GM10266 (cell line): ENCODE measurements around the gene POLA1.

ENCODE experiments used
- DNase-seq: peaks from one replicate; pipeline ENCODE4 v3.0.0; 2012; ENCODE audit errors: extremely low spot score
- TF ChIP-seq, protein P1 (sequence below): IDR thresholded peaks from 2 replicates; pipeline ENCODE4 v1.5.1; 2012; ENCODE audit warnings: mild to moderate bottlenecking, low read depth; ENCODE audit not compliant: control insufficient read depth, insufficient read depth; ENCODE audit errors: missing control alignments

POLA1 gene

DNA sequence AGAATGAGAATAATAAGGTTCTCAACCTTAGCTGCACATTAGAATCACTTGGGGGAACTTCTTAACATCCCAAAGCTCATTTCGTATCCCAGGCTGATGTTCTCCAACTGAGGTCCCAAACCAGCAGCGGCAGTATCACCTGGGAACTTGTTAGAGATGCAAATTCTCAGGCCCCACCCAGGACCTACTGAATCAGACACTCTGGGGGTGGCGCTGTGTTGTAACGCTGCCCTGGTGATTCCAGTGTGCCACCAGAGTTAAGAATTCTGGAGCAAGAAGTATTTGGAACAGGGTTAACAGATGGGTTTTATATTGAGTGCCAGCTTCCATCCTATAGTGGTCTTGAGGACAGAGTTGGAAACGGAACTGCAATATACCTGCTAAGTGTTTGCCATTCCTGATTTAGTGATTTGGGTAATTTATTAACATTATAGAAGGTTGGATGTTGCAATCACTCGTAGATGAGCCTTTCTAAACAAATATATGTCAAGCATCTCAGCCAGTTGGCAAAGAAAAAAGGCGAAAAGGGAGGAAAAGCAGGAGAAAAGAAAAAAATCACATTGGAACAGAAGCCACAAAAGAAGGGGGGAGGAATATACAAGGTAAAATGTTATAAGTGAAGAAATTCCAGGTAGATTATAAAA, 181.0 kb downstream of the POLA1 start:
- TF ChIP-seq, protein P1, sequence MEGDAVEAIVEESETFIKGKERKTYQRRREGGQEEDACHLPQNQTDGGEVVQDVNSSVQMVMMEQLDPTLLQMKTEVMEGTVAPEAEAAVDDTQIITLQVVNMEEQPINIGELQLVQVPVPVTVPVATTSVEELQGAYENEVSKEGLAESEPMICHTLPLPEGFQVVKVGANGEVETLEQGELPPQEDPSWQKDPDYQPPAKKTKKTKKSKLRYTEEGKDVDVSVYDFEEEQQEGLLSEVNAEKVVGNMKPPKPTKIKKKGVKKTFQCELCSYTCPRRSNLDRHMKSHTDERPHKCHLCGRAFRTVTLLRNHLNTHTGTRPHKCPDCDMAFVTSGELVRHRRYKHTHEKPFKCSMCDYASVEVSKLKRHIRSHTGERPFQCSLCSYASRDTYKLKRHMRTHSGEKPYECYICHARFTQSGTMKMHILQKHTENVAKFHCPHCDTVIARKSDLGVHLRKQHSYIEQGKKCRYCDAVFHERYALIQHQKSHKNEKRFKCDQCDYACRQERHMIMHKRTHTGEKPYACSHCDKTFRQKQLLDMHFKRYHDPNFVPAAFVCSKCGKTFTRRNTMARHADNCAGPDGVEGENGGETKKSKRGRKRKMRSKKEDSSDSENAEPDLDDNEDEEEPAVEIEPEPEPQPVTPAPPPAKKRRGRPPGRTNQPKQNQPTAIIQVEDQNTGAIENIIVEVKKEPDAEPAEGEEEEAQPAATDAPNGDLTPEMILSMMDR = no peak
- no peak for DNase-seq

DNA sequence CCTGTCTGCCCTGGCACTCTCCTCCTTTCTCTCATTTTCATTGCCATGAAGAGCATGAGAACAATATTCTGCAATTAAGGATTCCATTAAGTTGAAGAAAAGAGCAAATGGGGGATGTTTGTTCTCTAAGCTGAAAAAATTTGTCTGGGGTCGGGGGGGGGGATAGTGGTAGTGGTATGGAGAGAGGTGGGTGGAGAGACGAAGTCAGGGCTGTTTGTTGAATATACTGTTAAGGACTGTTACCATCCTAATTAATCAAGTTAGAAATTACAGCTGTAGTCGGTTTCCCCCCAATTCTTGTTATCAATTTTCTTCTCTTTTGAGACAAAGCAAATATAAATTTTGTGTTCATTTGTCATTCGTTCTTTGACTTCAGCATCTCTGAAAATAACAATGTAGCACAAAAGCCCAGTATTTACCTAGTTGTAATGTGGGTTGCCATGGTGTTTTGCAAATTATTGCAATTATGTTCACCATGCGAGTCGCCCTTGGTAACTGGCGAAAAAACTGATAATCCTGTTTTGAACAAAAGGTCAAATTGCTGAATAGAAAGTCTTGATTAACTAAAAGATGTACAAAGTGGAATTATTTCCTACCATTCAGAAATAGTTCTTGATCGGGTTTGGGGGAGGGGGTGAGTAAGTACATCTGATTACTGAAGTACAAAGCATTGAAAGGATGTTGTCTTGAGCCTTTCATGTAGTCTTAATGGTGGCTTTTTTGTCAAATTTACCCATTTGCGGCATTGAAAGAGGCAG, 183.0 kb downstream of the POLA1 start:
- no peak for DNase-seq
- TF ChIP-seq, protein P1 = no peak

DNA sequence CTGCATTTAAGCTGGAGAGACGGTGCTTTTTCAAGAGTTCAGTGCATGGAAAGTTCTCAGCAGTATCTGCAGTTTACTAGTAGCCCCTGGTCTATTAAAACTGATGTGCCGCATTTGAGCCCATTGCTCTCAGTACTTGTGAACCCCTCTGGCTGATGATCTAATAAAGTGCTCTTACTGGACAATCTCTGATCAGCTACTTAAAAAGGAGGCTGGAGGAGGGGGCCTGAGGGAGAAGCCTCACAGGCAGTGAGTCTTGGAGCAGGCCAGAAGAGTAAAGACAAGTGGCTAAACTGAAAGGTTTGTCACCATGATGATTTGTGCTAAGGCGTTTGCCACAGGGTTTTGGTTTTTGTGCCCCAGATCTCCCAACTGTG, 183.6 kb downstream of the POLA1 start:
- TF ChIP-seq, protein P1 = no peak
- no peak for DNase-seq

DNA sequence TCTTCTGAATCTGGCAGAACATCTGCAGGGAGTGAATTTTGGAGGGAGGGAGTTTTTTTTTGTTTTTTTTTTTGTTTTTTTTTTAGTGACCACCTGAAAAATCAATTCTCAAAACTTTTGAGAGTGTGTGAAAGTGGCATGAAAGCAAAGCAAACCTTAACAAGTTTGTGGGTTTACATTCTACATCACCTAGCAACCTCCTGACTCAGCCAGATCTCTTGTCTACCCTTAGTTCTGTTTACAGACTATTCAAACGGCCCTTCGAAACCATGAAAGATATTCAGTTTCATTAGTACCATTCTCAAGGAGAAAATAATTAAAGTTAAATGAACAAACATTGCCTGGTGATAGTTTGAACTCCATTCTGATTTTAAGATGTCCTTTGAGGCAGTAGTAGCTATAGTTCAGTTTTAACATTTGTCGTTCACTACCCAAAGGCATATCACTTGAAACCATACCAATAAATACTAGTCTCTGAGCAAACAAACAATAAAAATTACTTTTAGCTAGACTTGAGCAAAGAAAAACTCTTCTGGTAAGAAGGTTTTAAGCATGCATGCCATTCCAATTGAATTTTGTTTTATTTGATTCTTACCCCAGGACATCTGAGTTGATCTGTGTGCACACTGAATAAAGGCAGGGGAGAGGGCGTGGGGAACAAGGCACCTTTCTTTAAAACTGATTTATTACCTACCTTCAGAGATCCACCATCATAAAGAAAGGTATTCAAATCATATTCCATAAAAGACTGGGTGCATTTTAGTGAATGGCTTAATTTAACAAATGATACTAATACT, 184.3 kb downstream of the POLA1 start:
- DNase-seq = peak; percentile 5
- TF ChIP-seq, protein P1 = no peak

DNA sequence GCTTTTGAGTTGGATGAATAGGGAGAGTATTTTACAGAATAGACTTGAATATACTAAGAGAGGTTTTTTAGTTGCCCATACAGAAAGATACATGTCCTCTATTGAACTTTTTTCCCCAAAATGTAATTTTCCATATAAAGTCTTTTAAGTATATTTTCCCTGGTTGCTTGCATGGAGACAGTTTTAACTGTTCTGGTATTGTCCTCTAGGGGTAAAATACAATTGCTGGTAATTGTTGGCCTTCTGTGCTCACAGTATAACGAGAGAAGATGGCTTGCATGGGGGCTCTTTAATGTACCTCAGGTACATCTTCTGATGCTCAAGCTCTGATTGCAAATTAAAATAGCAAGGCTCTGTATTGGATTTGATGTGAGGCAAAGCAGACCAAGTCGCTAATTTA, 186.0 kb downstream of the POLA1 start:
- TF ChIP-seq, protein P1 = no peak
- DNase-seq = no peak

DNA sequence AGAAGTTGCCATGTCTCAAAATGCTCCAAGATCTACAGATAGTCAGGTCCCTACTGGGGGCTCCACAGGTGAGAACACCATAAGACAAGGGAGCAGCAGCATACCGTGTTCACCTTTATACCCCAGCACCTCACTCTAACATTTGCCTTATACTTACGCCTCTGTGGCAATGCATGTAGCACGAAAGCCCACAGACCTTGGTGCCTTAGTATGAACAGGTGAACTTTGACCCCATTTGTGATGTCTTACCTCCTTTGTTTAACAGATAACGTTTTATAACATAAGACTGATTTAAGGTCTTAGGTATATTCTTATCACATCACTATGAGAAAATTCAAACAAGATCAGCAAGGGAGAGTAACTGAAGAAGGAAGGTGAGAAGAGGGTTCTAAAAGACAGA, 193.2 kb downstream of the POLA1 start:
- TF ChIP-seq, protein P1 = no peak
- DNase-seq = no peak

DNA sequence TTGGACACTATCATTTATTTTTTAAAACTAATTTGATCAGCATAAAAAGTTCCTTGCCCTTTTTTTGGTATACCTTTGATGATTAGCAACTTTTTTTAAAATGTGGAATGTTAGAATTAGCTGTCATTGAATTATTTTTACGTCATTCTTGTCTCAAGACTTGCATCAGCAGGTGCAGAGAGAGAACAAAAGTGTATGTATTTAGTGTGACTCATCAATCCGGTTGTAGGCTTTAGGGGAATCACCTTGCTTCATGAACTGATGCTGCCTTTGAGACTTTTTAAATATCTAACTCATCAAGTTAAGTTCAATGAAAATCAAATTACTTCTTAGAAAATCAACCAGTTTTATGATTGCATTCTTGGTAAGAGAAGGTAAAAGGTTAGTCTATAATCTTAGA, 197.0 kb downstream of the POLA1 start:
- TF ChIP-seq, protein P1 = no peak
- no peak for DNase-seq
